Right cardiac atrium (tissue), 5 donors: ENCODE results near the gene GPX2. TPM values are rescaled to one million over a fixed set of nuclear protein-coding genes. Genes with fewer than 3 reads are reported as not detected.

ENCODE experiments used
- ATAC-seq, 2 donors: fragments of 200-7000 bp; cut with Tn5 transposase; one replicate each; pipeline versions ENCODE4 v1.8.0 to v1.9.1; 2020; ENCODE audit warnings: moderate library complexity in 2 of 2, mild to moderate bottlenecking in 1 of 2
- DNase-seq, 3 donors: peaks; one replicate each; pipeline ENCODE4 v3.0.0-alpha.2; 2020
- H3K27ac ChIP-seq: one replicate; pipeline ENCODE4 v1.5.1; 2013; ENCODE audit warnings: mild to moderate bottlenecking, low read length, control low read depth, moderate library complexity
- H3K27me3 ChIP-seq: one replicate; pipeline ENCODE4 v1.6.1; 2013; ENCODE audit not compliant: control insufficient read depth, insufficient read depth
- H3K4me1 ChIP-seq: one replicate; pipeline ENCODE4 v1.6.1; 2013; ENCODE audit warnings: low read length; ENCODE audit not compliant: control insufficient read depth, insufficient read depth
- H3K4me3 ChIP-seq: one replicate; pipeline ENCODE4 v1.5.1; 2013; ENCODE audit warnings: low read length, control low read depth
- H3K9me3 ChIP-seq: one replicate; pipeline ENCODE4 v1.6.1; 2013; ENCODE audit warnings: low read length; ENCODE audit not compliant: control insufficient read depth
- WGBS: extraction: QIAGEN DNeasy Blood & Tissue Kit; methylation state at CpG from one replicate; pipeline ENCODE4 v1.1.7; 2013; 5-methylcytosine and 5-hydroxymethylcytosine counted together
- intact Hi-C, 4 donors: fragments of 100-400 bp; cut with DNase I; formaldehyde crosslinking; loops; one replicate each; pipeline versions ENCODE4 v1.11.0 to v1.14.0; 2022 to 2023
- polyA plus RNA-seq: library from polyadenylated mRNA; stranded (reverse); fragments of 200-250 nt; gene quantifications from one replicate; pipeline ENCODE4 v1.2.3, GENCODE V29; 2013
- total RNA-seq, 4 donors: library from RNA; stranded (reverse); fragmentation: NEBNext Ultra II Directional; extraction: Animal tissue kit (Norgen Biotek cat#: 25700); gene quantifications; one replicate each; pipeline ENCODE4 v1.2.1, GENCODE V29; 2021
- donor health status: healthy with polysubstance abuse.
- donor health status: DM: no; HTN: yes; CAD: no.
- donor health status: DM: no; HTN: no; CAD: no.
- donor health status: DM: no; HTN: yes; CAD: no; lungs with severe emphysema.
- donor health status: DM: yes; HTN: yes; CAD: no.

Gene GPX2
- total and polyA plus RNA-seq, 5 donors: 0.23 TPM; not detected in 4

DNA sequence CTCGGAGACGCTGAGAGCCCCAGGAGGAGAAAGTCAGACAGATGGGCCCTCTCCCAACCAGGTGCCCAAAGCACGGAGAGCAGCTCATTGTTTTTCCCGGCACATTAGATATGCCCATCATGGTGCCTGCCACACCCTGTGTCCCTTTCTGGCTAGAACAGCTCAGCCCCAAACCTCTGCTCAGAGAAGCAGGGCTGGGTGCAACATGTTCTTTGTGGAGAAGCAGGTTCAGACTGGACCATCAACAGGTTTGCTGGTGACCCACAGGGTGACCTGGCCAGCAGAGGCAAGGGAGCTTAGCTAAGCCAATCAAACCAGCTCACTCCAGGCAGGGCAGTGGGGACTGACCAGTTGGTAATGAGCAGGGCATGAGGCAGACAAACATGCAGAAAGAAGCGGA is 16.2 kb upstream of the GPX2 start:
- Histone ChIP-seq H3K9me3 (no peaks in the 10 kb centered on the region), H3K4me1 (no peaks in the 10 kb centered on the region), H3K4me3 (no peak overlapping the region), H3K27me3 (no peaks in the 10 kb centered on the region), H3K27ac (no peak overlapping the region)
- ATAC-seq: no peak
- intact Hi-C loops: no loop called here
- WGBS: 96% methylated on average over 5 of the region's 5 CpGs
- no peak for DNase-seq

- DNase-seq (no peak), ATAC-seq (no peak)
- intact Hi-C loops: no loop called here
- H3K27me3 ChIP-seq: no peaks in the 10 kb centered on the region
- H3K4me1 ChIP-seq: no peaks in the 10 kb centered on the region
- no peak overlapping the region for H3K4me3 ChIP-seq
- no peak overlapping the region for H3K27ac ChIP-seq
- WGBS: 96% methylated on average over 2 of the region's 2 CpGs
- H3K9me3 ChIP-seq: no peaks in the 10 kb centered on the region
Observed at GRCh38 chr14:64958201-64958600, 15.7 kb upstream of the GPX2 start.

- intact Hi-C loops: no loop called here
- Histone ChIP-seq H3K27me3 (no peaks in the 10 kb centered on the region), H3K27ac (no peak overlapping the region), H3K9me3 (no peaks in the 10 kb centered on the region), H3K4me1 (peaks cover 4% of the 10 kb centered on the region), H3K4me3 (no peak overlapping the region)
- DNase-seq: no peak
- WGBS: 94% methylated on average over 8 of the region's 8 CpGs
- ATAC-seq: no peak
Observed at GRCh38 chr14:64956697-64957406, 14.3 kb upstream of the GPX2 start.

DNA sequence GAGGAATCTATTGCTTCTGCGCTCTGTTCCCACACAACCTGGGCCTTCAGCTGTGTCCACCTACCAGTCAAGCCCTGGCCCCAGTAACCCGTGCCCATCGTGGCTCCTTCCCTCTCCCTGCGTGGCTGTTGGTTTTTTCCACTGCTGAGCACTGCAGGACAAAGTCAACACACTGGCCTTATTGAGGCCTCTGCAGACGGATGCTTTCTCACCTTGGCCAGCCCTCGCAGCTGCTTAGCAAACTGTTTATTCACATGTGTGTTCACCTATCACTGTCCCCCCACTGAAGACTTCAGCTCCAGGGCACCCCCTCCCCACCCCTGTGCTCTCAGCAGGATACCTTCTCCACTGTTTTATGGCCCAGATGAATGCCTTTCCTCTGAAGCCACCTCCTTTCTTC is 12.8 kb upstream of the GPX2 start:
- Histone ChIP-seq H3K9me3 (no peaks in the 10 kb centered on the region), H3K4me3 (no peak overlapping the region), H3K4me1 (peaks cover 4% of the 10 kb centered on the region), H3K27ac (no peak overlapping the region), H3K27me3 (no peaks in the 10 kb centered on the region)
- no peak for ATAC-seq
- intact Hi-C loops: no loop called here
- WGBS: 79% methylated on average over 6 of the region's 6 CpGs
- DNase-seq: no peak

DNA sequence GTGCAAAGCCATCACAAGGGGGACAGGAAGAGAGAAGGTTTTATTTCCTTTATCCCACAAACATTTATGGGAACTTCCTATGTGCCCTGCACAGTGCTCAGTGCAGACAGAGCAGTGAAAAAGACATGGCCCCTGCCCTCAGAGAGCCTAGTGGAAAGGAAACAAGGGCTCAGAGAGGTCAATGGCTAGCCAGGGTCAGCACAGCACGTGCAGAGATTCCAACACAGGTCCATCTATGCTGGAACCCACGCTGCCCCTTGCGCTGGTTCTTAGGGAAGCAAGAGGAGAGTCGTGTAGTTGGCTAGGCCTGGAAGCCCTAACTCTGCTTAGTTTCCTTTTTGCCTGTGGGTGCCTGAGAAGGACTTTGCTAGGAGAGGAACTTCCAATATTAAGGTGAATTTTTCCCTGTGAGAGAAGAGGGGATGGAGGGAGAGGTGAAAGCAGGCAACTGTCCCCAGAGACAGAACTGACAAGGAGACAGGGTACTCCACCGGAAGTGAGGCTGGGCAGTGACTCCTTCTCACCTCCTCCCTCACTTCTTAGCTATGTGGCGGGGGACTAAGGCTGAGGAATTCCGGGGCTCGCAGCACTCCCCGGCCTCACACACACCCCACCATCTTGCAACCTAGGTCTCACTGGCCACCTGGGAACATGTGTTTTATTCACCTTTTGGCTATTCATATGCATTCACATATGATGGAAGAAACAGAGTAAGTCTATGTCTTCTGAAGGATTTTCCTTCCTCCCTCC is 12.1 kb upstream of the GPX2 start:
- ATAC-seq (no peak), DNase-seq (no peak)
- peaks cover 4% of the 10 kb centered on the region for H3K4me1 ChIP-seq
- H3K4me3 ChIP-seq: no peak overlapping the region
- H3K27me3 ChIP-seq: no peaks in the 10 kb centered on the region
- H3K9me3 ChIP-seq: no peaks in the 10 kb centered on the region
- WGBS: 90% methylated on average over 9 of the region's 9 CpGs
- no peak overlapping the region for H3K27ac ChIP-seq
- intact Hi-C loops: no loop called here

GRCh38 chr14:64953661-64954060 is 11.1 kb upstream of the GPX2 start:
- 84% methylated on average over 6 of the region's 6 CpGs for WGBS
- H3K4me1 ChIP-seq: peaks cover 4% of the 10 kb centered on the region
- no peak overlapping the region for H3K4me3 ChIP-seq
- ATAC-seq (no peak), DNase-seq (no peak)
- intact Hi-C loops: no loop called here
- H3K27ac ChIP-seq: no peak overlapping the region
- H3K9me3 ChIP-seq: no peaks in the 10 kb centered on the region
- H3K27me3 ChIP-seq: no peaks in the 10 kb centered on the region

GRCh38 chr14:64953310-64953654 is 10.7 kb upstream of the GPX2 start:
- WGBS: 85% methylated on average over 8 of the region's 8 CpGs
- Histone ChIP-seq H3K4me1 (peaks cover 4% of the 10 kb centered on the region), H3K4me3 (no peak overlapping the region), H3K27me3 (no peaks in the 10 kb centered on the region), H3K27ac (no peak overlapping the region), H3K9me3 (no peaks in the 10 kb centered on the region)
- intact Hi-C loops: no loop called here
- DNase-seq (no peak), ATAC-seq (no peak)

GRCh38 chr14:64952598-64953309 is 10.2 kb upstream of the GPX2 start:
- ATAC-seq (no peak), DNase-seq (no peak)
- H3K27ac ChIP-seq: peak overlapping the region; percentile 59

GRCh38 chr14:64951724-64952123 is 9.2 kb upstream of the GPX2 start:
- peak in 1 of 3 donors; percentile 48 for DNase-seq
- Histone ChIP-seq H3K4me3 (no peak overlapping the region), H3K27ac (peak overlapping the region; percentile 59), H3K9me3 (no peaks in the 10 kb centered on the region), H3K4me1 (peaks cover 4% of the 10 kb centered on the region), H3K27me3 (no peaks in the 10 kb centered on the region)
- ATAC-seq: peak; percentile 3 to 26
- intact Hi-C loops: no loop called here

More at GRCh38 chr14:64952598-64953309, 10.2 kb upstream of the GPX2 start:
- H3K9me3 ChIP-seq: no peaks in the 10 kb centered on the region
- no peaks in the 10 kb centered on the region for H3K27me3 ChIP-seq
- H3K4me1 ChIP-seq: peaks cover 4% of the 10 kb centered on the region
- 68% methylated on average over 7 of the region's 7 CpGs for WGBS
- intact Hi-C loops: no loop called here
- no peak overlapping the region for H3K4me3 ChIP-seq

DNA sequence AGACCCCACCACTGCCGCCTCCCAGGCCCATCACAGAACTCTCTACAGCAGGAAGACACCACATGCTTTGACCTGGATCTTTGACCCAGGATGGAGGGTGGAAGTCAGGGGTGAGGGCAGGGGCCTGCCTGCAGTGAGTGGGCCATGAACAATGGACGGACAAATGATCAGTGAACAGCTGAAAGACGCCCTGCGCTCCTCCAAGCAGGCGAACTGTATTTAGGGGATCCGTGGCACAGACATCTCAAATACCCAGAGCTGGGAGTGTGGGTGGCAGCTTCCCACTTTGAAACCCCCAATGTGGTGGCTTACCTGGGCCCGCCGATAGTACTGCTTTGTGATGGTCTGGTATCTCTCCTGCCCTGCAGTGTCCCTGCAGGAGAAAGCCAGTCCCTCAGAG is 8.7 kb upstream of the GPX2 start:
- WGBS: 93% methylated on average over 8 of the region's 8 CpGs
- peak in 1 of 2 donors; percentile 2 for ATAC-seq
- H3K27me3 ChIP-seq: no peaks in the 10 kb centered on the region
- DNase-seq: peak in 1 of 3 donors; percentile 49
- intact Hi-C loops: no loop called here
- H3K27ac ChIP-seq: peak overlapping the region; percentile 59
- H3K9me3 ChIP-seq: no peaks in the 10 kb centered on the region
- peaks cover 4% of the 10 kb centered on the region for H3K4me1 ChIP-seq
- no peak overlapping the region for H3K4me3 ChIP-seq

GRCh38 chr14:64950889-64951288 is 8.3 kb upstream of the GPX2 start:
- ATAC-seq (peak; percentile 72 to 76), DNase-seq (peak; percentile 50 to 74 (median 50))
- WGBS: 75% methylated on average over 8 of the region's 8 CpGs
- Histone ChIP-seq H3K27me3 (no peaks in the 10 kb centered on the region), H3K9me3 (no peaks in the 10 kb centered on the region), H3K4me1 (peaks cover 4% of the 10 kb centered on the region), H3K27ac (peak overlapping the region; percentile 87), H3K4me3 (peak overlapping the region; percentile 7)
- intact Hi-C loops: no loop called here
